Ovary (tissue), 3 donors: ENCODE measurements around the gene NPW.

Experiments used
- CTCF ChIP-seq, 3 donors: fragments of 450-650 bp in 2 of 3; fragments of 200-600 bp in 1 of 3; IDR thresholded peaks; one replicate each; pipeline versions ENCODE4 v1.5.1 to v1.8.0; 2016 to 2022; ENCODE audit warnings: antibody characterized with exemption in 3 of 3, mild to moderate bottlenecking in 1 of 3
- EP300 ChIP-seq: sonication (generic); formaldehyde crosslinking; IDR thresholded peaks from one replicate; pipeline ENCODE4 v1.6.1; 2017; ENCODE audit warnings: antibody characterized with exemption
- POLR2A ChIP-seq: fragments of 450-650 bp; IDR thresholded peaks from one replicate; pipeline ENCODE4 v1.6.1; 2017; ENCODE audit warnings: antibody characterized with exemption, mild to moderate bottlenecking, moderate library complexity
- donor health status: DM: no; HTN: no; CAD: no.

GRCh38 chr16:2056681-2057407 lies 37.3 kb downstream of the NPW start:
- TF ChIP-seq POLR2A (no peak), CTCF (IDR thresholded peaks at IDR 0.05) (no peak), EP300 (no peak)
